ENCODE data around the gene MACROH2A1. TPM values are rescaled to one million over a fixed set of nuclear protein-coding genes. Genes with fewer than 3 reads are reported as not detected.

The MACROH2A1 gene
- total and polyA plus RNA-seq, 10 of the 15 experiments (the other 5 are each of a cell fraction or from before 2014, with no cell fraction given): 45.7 to 230 (median 196) TPM

DNA sequence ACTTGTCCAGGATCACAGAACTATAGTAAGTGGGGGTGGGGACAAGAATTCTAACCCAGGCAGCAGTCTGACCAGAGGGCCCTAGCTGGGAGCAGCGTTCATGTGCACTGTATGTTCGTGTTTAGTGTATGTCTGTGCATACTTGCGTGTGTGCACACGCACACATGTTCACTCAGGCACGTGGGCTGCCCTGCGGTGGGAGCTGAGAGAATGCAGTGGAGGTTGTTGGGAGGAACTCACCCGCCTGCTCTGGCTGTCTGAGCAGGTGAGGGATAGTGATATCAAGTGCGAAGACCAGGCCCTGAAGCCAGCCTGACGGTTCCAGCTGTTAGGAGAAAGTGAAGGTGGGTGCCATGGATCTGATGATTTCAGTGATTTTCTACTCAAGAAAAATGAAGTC lies 47.2 kb upstream of the MACROH2A1 start:
- ChIA-PET POLR2A (no interaction called here), SMC1A (ENCODE audit: uncharacterized antibody, unreplicated experiment) (interaction anchor here (0.8 to 1.3 kb wide), 2 partner anchors 9 to 10 kb away, joined by 3 read pairs; no protein-coding TSS in a partner anchor), RAD21 (ENCODE audit: unreplicated experiment) (no interaction called here), CTCF (interaction anchor here (0.9 to 4.2 kb wide), 5 partner anchors 11 to 120 kb away, joined by 3 to 35 read pairs (median 14); no protein-coding TSS in a partner anchor)
- WGBS (ENCODE audit: insufficient coverage, insufficient replicate concordance, low lambda C conversion rate, missing lambda C conversion rate): 62% methylated on average over 9 of the region's 9 CpGs
- intact Hi-C loops (cut with micrococcal nuclease; ENCODE audit: unreplicated experiment): no loop called here
- in situ Hi-C loops (cut with MboI): no loop called here
- DNase-seq (ENCODE audit: low read depth, low spot score) (no peak), FAIRE-seq (no peak), ATAC-seq (no peak)
- Histone ChIP-seq H3K27me3 (replicated peaks in 1 of 2; ENCODE audit: control insufficient read depth in 2 of 2, insufficient read depth in 2 of 2, low read length in 1 of 2) (0 out of 4 replicates have a peak, but pooled peaks cover 0 to 1% of the 10 kb centered on the region in 2 experiments), H3K4me1 (ENCODE audit: control insufficient read depth, insufficient read depth, low read length) (peaks cover 21% of the 10 kb centered on the region), H3K4me2 (ENCODE audit: control insufficient read depth, insufficient read depth) (no peak overlapping the region), H3K9me3 (replicated peaks; ENCODE audit: control insufficient read depth, insufficient read depth, low read length) (no peaks in the 10 kb centered on the region; the same call in 2 of the 3 replicates), H3K9ac (ENCODE audit: control insufficient read depth, insufficient read depth, low read length) (no peak overlapping the region), H3K27ac (ENCODE audit: control insufficient read depth, insufficient read depth) (no peak overlapping the region), H4K20me1 (ENCODE audit: control insufficient read depth, insufficient read depth) (no peaks in the 10 kb centered on the region), H2AFZ (ENCODE audit: control insufficient read depth, low read depth, low read length) (no peak overlapping the region), H3K4me3 (no peak overlapping the region), H3K36me3 (ENCODE audit: control insufficient read depth in 2 of 2, insufficient read depth in 2 of 2, low read length in 1 of 2) (no peaks in the 10 kb centered on the region), H3K79me2 (ENCODE audit: control insufficient read depth, insufficient read depth, low read length) (no peaks in the 10 kb centered on the region)
- TF ChIP-seq SRF (IDR thresholded peaks at IDR 0.05; ENCODE audit: low read depth in 2 of 2, low read length in 2 of 2): no peak
- no peak for TF ChIP-seq ATF7 (IDR thresholded peaks at IDR 0.05; ENCODE audit: low read depth)
- TF ChIP-seq JUND (IDR thresholded peaks at IDR 0.05; ENCODE audit: low read depth, low read length): no peak
- TF ChIP-seq BCL11A (IDR thresholded peaks at IDR 0.05; ENCODE audit: low read depth, low read length): no peak
- no peak for TF ChIP-seq TBL1XR1 (IDR thresholded peaks at IDR 0.05; ENCODE audit: low read depth, low read length)
- TF ChIP-seq, protein P1, sequence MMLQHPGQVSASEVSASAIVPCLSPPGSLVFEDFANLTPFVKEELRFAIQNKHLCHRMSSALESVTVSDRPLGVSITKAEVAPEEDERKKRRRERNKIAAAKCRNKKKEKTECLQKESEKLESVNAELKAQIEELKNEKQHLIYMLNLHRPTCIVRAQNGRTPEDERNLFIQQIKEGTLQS (IDR thresholded peaks at IDR 0.05; ENCODE audit: borderline replicate concordance, extremely low read depth, low read depth, low read length): no peak
- no peak for TF ChIP-seq WRNIP1 (IDR thresholded peaks at IDR 0.05; ENCODE audit: borderline replicate concordance, low read depth, low read length)
- no peak for TF ChIP-seq BHLHE40 (IDR thresholded peaks at IDR 0.05; ENCODE audit: borderline replicate concordance in 1 of 2, low read depth in 2 of 2, low read length in 1 of 2)
- no peak for TF ChIP-seq FOXK2 (IDR thresholded peaks at IDR 0.05)
- no TSS peak for BruUV-seq (replicated peaks)
